Esophagus squamous epithelium (tissue), 5 donors: ENCODE results near the gene TCEAL8. TPM values are rescaled to one million over a fixed set of nuclear protein-coding genes. Genes with fewer than 3 reads are reported as not detected.
"Not testable (repeated sequence)": the region's sequence is repeated elsewhere in the genome, so short reads cannot be mapped to it uniquely, and the experiment has no call there.

Experiments
- DNase-seq: peaks from one replicate; lab custom pipeline; 2025; lab: John Stamatoyannopoulos, UW
- H3K27ac ChIP-seq, 4 donors: fragments of 200-600 bp; sonication (generic); one replicate each; pipeline ENCODE4 v1.5.1; 2016 to 2019; ENCODE audit warnings: mild to moderate bottlenecking in 1 of 4
- H3K27me3 ChIP-seq, 4 donors: fragments of 200-600 bp; sonication (generic); 1 replicate in 3 of 4; 2 replicates in 1 of 4; pipeline versions ENCODE4 v1.5.1 to v1.6.0; 2017 to 2021; ENCODE audit warnings: antibody characterized with exemption in 1 of 4
- H3K36me3 ChIP-seq, 3 donors: fragments of 200-600 bp; sonication (generic); one replicate each; pipeline ENCODE4 v1.5.1; 2016 to 2019
- H3K4me1 ChIP-seq, 3 donors: fragments of 200-600 bp; sonication (generic); one replicate each; pipeline ENCODE4 v1.5.1; 2017 to 2019
- H3K4me3 ChIP-seq, 4 donors: fragments of 200-600 bp; sonication (generic); 1 replicate in 3 of 4; 2 replicates in 1 of 4; pipeline ENCODE4 v1.5.1; 2016 to 2019; ENCODE audit warnings: mild to moderate bottlenecking in 2 of 4, moderate library complexity in 1 of 4
- H3K9me3 ChIP-seq, 3 donors: fragments of 200-600 bp; sonication (generic); one replicate each; pipeline ENCODE4 v1.5.1; 2016 to 2019
- POLR2A ChIP-seq, 4 donors: fragments of 450-650 bp; IDR thresholded peaks; one replicate each; pipeline ENCODE4 v1.6.1; 2017; ENCODE audit warnings: antibody characterized with exemption in 4 of 4, mild to moderate bottlenecking in 4 of 4, moderate library complexity in 3 of 4
- WGBS, 2 donors: methylation state at CpG; one replicate each; pipeline ENCODE4 v1.1.5; 2018; 5-methylcytosine and 5-hydroxymethylcytosine counted together
- intact Hi-C: fragments of 100-400 bp; cut with DNase I; formaldehyde crosslinking; loops from one replicate; pipeline ENCODE4 v1.15.0; 2022
- total RNA-seq, 4 donors: library from RNA; depleted of rRNA; stranded (reverse); fragments of >200 nt; gene quantifications; one replicate each; pipeline ENCODE4 v1.1.0, GENCODE V29; 2016
- TF ChIP-seq, protein P1 (sequence below), 6 experiments: fragments of 450-650 bp in 4 of 6; fragments of 200-600 bp in 2 of 6; sonication (generic) in 2 of 6; IDR thresholded peaks; one replicate each; pipeline ENCODE4 v1.5.1; 2016 to 2019; ENCODE audit warnings: antibody characterized with exemption in 6 of 6, mild to moderate bottlenecking in 4 of 6, moderate library complexity in 4 of 6
- donor health status: DM: yes; HTN: yes; CAD: no.

TCEAL8 gene
- total RNA-seq, 4 donors from 2014 or later = 18.7 to 58.4 (median 27.2) TPM

DNA sequence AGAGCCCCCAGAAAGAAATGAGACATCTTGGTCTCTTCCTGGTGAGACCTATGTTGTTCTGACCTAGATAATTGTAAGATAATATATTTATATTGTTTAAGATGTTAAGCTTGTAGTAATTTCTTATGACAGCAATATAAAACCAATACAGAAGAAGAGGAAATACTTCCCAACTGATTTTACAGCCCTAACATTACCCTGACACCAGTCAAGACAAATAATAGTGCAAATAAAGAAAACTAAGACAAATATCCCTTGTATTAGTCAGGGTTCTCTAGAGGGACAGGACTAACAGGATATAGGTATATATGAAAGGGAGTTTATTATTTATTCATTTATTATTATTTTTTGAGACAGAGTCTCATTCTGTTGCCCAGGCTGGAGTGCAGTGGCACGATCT is 18.7 kb downstream of the TCEAL8 start:
- no peaks in the 10 kb centered on the region for H3K9me3 ChIP-seq
- WGBS, 2 donors = 71 to 86% methylated on average over 1 of the region's 1 CpG
- no peak overlapping the region for H3K27ac ChIP-seq
- no peaks in the 10 kb centered on the region for H3K4me1 ChIP-seq
- DNase-seq = no peak
- H3K27me3 ChIP-seq = no peaks in the 10 kb centered on the region
- H3K4me3 ChIP-seq = no peak overlapping the region
- TF ChIP-seq, protein P1, sequence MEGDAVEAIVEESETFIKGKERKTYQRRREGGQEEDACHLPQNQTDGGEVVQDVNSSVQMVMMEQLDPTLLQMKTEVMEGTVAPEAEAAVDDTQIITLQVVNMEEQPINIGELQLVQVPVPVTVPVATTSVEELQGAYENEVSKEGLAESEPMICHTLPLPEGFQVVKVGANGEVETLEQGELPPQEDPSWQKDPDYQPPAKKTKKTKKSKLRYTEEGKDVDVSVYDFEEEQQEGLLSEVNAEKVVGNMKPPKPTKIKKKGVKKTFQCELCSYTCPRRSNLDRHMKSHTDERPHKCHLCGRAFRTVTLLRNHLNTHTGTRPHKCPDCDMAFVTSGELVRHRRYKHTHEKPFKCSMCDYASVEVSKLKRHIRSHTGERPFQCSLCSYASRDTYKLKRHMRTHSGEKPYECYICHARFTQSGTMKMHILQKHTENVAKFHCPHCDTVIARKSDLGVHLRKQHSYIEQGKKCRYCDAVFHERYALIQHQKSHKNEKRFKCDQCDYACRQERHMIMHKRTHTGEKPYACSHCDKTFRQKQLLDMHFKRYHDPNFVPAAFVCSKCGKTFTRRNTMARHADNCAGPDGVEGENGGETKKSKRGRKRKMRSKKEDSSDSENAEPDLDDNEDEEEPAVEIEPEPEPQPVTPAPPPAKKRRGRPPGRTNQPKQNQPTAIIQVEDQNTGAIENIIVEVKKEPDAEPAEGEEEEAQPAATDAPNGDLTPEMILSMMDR (IDR thresholded peaks at IDR 0.05) = no peak
- TF ChIP-seq POLR2A (IDR thresholded peaks at IDR 0.05) = no peak
- no peaks in the 10 kb centered on the region for H3K36me3 ChIP-seq
- intact Hi-C loops = no loop called here

- H3K4me1 ChIP-seq, H3K27ac ChIP-seq, H3K36me3 ChIP-seq, H3K9me3 ChIP-seq, H3K4me3 ChIP-seq, intact Hi-C loops, DNase-seq, H3K27me3 ChIP-seq: not testable (repeated sequence)
- WGBS, 2 donors = 46 to 76% methylated on average over 2 of the region's 2 CpGs
Measured at GRCh38 chrX:103235608-103236007, 19.3 kb downstream of the TCEAL8 start.

GRCh38 chrX:103234869-103235268 is 20.1 kb downstream of the TCEAL8 start:
- H3K27ac ChIP-seq = no peak overlapping the region
- TF ChIP-seq, protein P1 (IDR thresholded peaks at IDR 0.05) = no peak
- TF ChIP-seq POLR2A (IDR thresholded peaks at IDR 0.05) = no peak
- WGBS, 2 donors = 50 to 63% methylated on average over 1 of the region's 1 CpG
- H3K36me3 ChIP-seq = no peaks in the 10 kb centered on the region
- H3K4me3 ChIP-seq = no peak overlapping the region
- no peak for DNase-seq
- no peaks in the 10 kb centered on the region for H3K27me3 ChIP-seq
- no peaks in the 10 kb centered on the region for H3K9me3 ChIP-seq
- intact Hi-C loops = no loop called here
- no peaks in the 10 kb centered on the region for H3K4me1 ChIP-seq

GRCh38 chrX:103233263-103233662 is 21.7 kb downstream of the TCEAL8 start:
- TF ChIP-seq, protein P1 (IDR thresholded peaks at IDR 0.05) = no peak
- no peak for TF ChIP-seq POLR2A (IDR thresholded peaks at IDR 0.05)
- no peak for DNase-seq
- Histone ChIP-seq H3K27ac (no peak overlapping the region), H3K4me1 (no peaks in the 10 kb centered on the region), H3K4me3 (no peak overlapping the region), H3K36me3 (no peaks in the 10 kb centered on the region), H3K9me3 (no peaks in the 10 kb centered on the region), H3K27me3 (no peaks in the 10 kb centered on the region)
- 72 to 89% methylated on average over 2 of the region's 2 CpGs for WGBS, 2 donors
- intact Hi-C loops = no loop called here

- DNase-seq, intact Hi-C loops, H3K27me3 ChIP-seq, H3K4me3 ChIP-seq, H3K4me1 ChIP-seq, H3K9me3 ChIP-seq, H3K36me3 ChIP-seq, H3K27ac ChIP-seq: not testable (repeated sequence)
- 87 to 89% methylated on average over 4 of the region's 4 CpGs for WGBS, 2 donors
Measured at GRCh38 chrX:103225918-103226317, 29.0 kb downstream of the TCEAL8 start.

DNA sequence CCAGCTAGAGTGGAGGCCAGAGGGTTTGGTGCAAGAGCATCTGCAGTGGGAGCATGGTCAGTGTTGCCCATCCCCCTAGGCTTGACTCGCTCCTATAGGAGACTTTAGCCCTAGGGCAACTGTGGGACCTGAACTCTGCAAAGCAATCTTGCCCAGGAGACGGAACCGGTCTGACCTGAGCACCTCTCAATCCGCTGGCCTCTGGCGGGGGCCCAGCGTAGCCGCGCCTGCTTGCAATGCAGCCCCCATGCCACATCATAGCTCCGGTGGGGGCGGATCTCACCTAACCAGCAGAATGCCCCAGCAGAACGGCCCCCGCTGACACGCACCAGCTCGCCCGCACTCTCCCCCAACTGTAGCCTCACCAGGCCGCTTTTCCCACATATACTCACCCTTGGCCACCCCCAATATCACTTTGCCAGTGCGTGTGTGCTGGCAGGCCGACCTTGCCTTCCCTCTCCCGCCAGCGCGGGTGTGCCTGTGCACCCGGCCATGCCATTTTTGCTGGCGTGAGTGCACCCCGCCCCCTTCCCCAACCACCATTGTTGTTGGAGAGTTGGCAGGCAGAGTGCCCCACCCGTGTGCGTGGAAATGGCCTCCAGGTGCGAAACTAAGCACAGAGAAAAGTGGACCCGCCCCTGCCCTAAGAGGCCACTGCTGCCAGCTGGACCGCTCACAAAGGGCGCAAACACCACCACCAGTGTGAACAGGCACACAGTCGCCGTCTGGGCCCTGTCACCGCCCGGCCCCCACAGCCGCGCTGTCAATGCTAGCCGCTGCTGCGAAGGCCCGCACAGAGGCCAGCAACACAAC is 34.2 kb downstream of the TCEAL8 start:
- H3K4me3 ChIP-seq = peak overlapping the region in 3 of 4 donors; percentile 4 to 44 (median 22)
- no peak for DNase-seq
- peaks cover 0 to 13% (median 0%) of the 10 kb centered on the region in 3 donors for H3K4me1 ChIP-seq
- H3K36me3 ChIP-seq = no peaks in the 10 kb centered on the region
- intact Hi-C loops = no loop called here
- WGBS, 2 donors = 40 to 67% methylated on average over 7 to 11 of the region's 39 CpGs
- TF ChIP-seq, protein P1 (IDR thresholded peaks at IDR 0.05) = no peak
- TF ChIP-seq POLR2A (IDR thresholded peaks at IDR 0.05) = no peak
- H3K9me3 ChIP-seq = no peaks in the 10 kb centered on the region
- no peaks in the 10 kb centered on the region for H3K27me3 ChIP-seq
- H3K27ac ChIP-seq = no peak overlapping the region
